DMS153 (cell line): Measurements from ENCODE around the gene EXPH5.

ENCODE experiments used
- DNase-seq: peaks from one replicate; lab custom pipeline; 2025; lab: John Stamatoyannopoulos, UW

EXPH5 gene

GRCh38 chr11:108562746-108563581 lies 30.6 kb downstream of the EXPH5 start:
- DNase-seq, result no peak

- no peak for DNase-seq
Measured at GRCh38 chr11:108561535-108561991, 32.0 kb downstream of the EXPH5 start.

- no peak for DNase-seq
Measured at GRCh38 chr11:108559904-108560303, 33.7 kb downstream of the EXPH5 start.

- no peak for DNase-seq
Measured at GRCh38 chr11:108559340-108559739, 34.2 kb downstream of the EXPH5 start.

- no peak for DNase-seq
Measured at GRCh38 chr11:108558222-108558621, 35.3 kb downstream of the EXPH5 start.

- DNase-seq, result no peak
Measured at GRCh38 chr11:108556019-108556418, 37.5 kb downstream of the EXPH5 start.

GRCh38 chr11:108551651-108552462 lies 41.7 kb downstream of the EXPH5 start:
- DNase-seq, result no peak

- DNase-seq, result no peak
Measured at GRCh38 chr11:108549319-108549885, 44.2 kb downstream of the EXPH5 start.

GRCh38 chr11:108545909-108546501 lies 47.6 kb downstream of the EXPH5 start:
- DNase-seq, result no peak

GRCh38 chr11:108543316-108543964 lies 50.1 kb downstream of the EXPH5 start:
- DNase-seq, result no peak

GRCh38 chr11:108541531-108541930 lies 52.0 kb downstream of the EXPH5 start:
- no peak for DNase-seq

GRCh38 chr11:108538502-108538901 lies 55.1 kb downstream of the EXPH5 start:
- DNase-seq, result no peak

- peak; percentile 46 for DNase-seq
Measured at GRCh38 chr11:108538022-108538424, 55.5 kb downstream of the EXPH5 start.

- no peak for DNase-seq
Measured at GRCh38 chr11:108536783-108537182, 56.8 kb downstream of the EXPH5 start.

- DNase-seq, result no peak
Measured at GRCh38 chr11:108535384-108535955, 58.1 kb downstream of the EXPH5 start.

GRCh38 chr11:108534274-108534882 lies 59.2 kb downstream of the EXPH5 start:
- no peak for DNase-seq

- no peak for DNase-seq
Measured at GRCh38 chr11:108530426-108530825, 63.1 kb downstream of the EXPH5 start.

GRCh38 chr11:108527382-108527781 lies 66.2 kb downstream of the EXPH5 start:
- no peak for DNase-seq

GRCh38 chr11:108525161-108525560 lies 68.4 kb downstream of the EXPH5 start:
- no peak for DNase-seq

- DNase-seq, result no peak
Measured at GRCh38 chr11:108524422-108524821, 69.1 kb downstream of the EXPH5 start.

- no peak for DNase-seq
Measured at GRCh38 chr11:108522318-108522717, 71.2 kb downstream of the EXPH5 start.
